ENCODE measurements around the gene OIP5. TPM values are rescaled to one million over a fixed set of nuclear protein-coding genes. Genes with fewer than 3 reads are reported as not detected.

Gene OIP5
- 0.62 and 1.4 TPM in 2 replicates for total RNA-seq

DNA sequence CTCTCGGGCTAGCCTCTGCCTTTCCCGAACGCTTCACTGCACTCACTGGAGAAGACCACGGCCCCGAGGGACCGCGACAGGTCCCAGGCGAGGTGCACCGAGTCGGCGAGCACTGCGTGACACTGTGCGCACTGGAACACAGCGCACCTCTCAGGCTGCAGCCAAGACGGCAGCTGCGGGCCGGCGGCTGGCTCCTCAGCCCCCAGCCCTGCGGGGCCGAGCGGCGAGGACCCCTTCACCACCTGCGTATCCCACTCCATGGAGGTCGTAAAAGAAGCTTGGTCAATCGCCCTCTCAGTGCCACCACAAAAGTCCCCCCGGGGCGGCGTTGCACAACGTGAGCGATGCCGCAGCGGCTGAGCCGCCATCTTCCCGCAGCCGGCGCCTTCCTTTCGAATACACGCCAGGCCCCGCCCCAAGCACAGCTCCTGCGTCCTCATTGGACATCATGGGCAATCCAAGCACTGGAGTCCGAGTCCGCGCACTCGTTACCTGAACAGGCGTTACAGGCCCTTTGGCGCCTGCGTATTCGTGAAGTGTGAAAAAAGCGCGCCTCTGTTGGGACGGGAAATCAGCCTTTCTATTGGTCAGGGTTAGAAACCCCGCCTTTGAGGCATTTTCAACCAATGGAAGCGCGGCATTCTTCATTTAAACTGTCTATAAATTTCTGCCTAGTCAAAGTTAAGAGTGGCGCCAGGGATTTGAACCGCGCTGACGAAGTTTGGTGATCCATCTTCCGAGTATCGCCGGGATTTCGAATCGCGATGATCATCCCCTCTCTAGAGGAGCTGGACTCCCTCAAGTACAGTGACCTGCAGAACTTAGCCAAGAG lies at the start of gene OIP5, which contains the start of gene NUSAP1:
Gene OIP5, minus strand, starts transcription at position 398 of the 832 bp plus-strand sequence. Its CDS starts 30 bp downstream, at position 368.
Gene NUSAP1, plus strand, starts transcription at position 688 of the 832 bp plus-strand sequence. Its CDS starts 77 bp downstream, at position 765.
- intact Hi-C loops (cut with micrococcal nuclease), result loop anchor here (1.0 to 2.0 kb wide), 10 partner anchors 41 to 768 kb away; partner anchors contain the start of genes CCDC32, CHP1, MGA and NDUFAF1

GRCh38 chr15:41377978-41378377 lies 45.6 kb upstream of the OIP5 start:
- H3K4me1 Mint-ChIP-seq, result no peaks in the 10 kb centered on the region
- CTCF ChIA-PET, result no interaction called here
- intact Hi-C loops (cut with micrococcal nuclease), result no loop called here
- H3K9me3 Mint-ChIP-seq, result no peaks in the 10 kb centered on the region
- no peak overlapping the region for H3K27ac Mint-ChIP-seq
- no peak overlapping the region for H3K4me3 Mint-ChIP-seq
- POLR2A ChIA-PET, result interaction anchor here (0.6 kb wide), 1 partner anchor 86 kb away, joined by 3 read pairs; no protein-coding TSS in a partner anchor
- DNase-seq (no peak), ATAC-seq (ENCODE audit: low read depth) (no peak)
- TF ChIP-seq CTCF (IDR thresholded peaks at IDR 0.05), result no peak
- no peaks in the 10 kb centered on the region for H3K27me3 Mint-ChIP-seq
- peaks cover 7% of the 10 kb centered on the region for H3K36me3 Mint-ChIP-seq (ENCODE audit: low read depth)

More for the DNA sequence above, at the start of gene OIP5, which contains the start of gene NUSAP1:
- Mint-ChIP-seq H3K27me3 (no peaks in the 10 kb centered on the region), H3K27ac (peak within 1 kb of the TSS; percentile 97), H3K4me3 (peak within 1 kb of the TSS; percentile 100), H3K36me3 (ENCODE audit: low read depth) (peaks cover 9% of the 10 kb centered on the region), H3K9me3 (no peaks in the 10 kb centered on the region), H3K4me1 (peaks cover 31% of the 10 kb centered on the region)
- CTCF ChIA-PET, result interaction anchor here (0.8 to 1.6 kb wide), 5 partner anchors 45 to 428 kb away, joined by 3 to 7 read pairs (median 3); partner anchors contain the start of genes CHP1 and EXD1
- DNase-seq, result peak; percentile 88
- no peak for TF ChIP-seq CTCF (IDR thresholded peaks at IDR 0.05)
- peak; percentile 94 for ATAC-seq (ENCODE audit: low read depth)
- POLR2A ChIA-PET, result interaction anchor here (0.5 to 2.5 kb wide), 12 partner anchors 9 to 462 kb away, joined by 3 to 24 read pairs (median 4); partner anchors contain the start of genes CHP1, EXD1 and INO80

DNA sequence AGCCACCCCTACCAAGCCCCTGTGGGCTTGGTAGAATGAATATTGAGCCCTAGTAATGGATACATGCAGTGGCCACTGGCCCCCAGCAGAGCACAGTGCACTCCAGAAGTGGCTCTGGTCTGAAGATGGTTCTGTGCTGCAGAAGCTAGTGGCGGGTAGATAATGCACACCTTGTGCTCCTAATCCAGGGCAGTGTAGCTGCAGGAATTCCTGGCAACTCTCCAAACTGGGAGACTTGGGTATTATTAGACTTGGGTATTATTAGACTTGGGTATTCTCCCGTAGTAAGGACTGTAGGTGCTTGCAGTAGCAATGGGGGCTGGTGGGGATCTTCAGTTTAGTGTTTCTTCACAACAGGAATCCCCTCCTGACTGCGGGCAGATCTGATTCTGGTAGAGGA lies 35.0 kb upstream of the OIP5 start:
- ATAC-seq (ENCODE audit: low read depth) (no peak), DNase-seq (no peak)
- intact Hi-C loops (cut with micrococcal nuclease), result no loop called here
- TF ChIP-seq CTCF (IDR thresholded peaks at IDR 0.05), result no peak
- no peak overlapping the region for H3K4me3 Mint-ChIP-seq
- ChIA-PET POLR2A (no interaction called here), CTCF (no interaction called here)
- peaks cover 4% of the 10 kb centered on the region for H3K36me3 Mint-ChIP-seq (ENCODE audit: low read depth)
- H3K9me3 Mint-ChIP-seq, result no peaks in the 10 kb centered on the region
- no peak overlapping the region for H3K27ac Mint-ChIP-seq
- H3K4me1 Mint-ChIP-seq, result no peaks in the 10 kb centered on the region
- no peaks in the 10 kb centered on the region for H3K27me3 Mint-ChIP-seq

DNA sequence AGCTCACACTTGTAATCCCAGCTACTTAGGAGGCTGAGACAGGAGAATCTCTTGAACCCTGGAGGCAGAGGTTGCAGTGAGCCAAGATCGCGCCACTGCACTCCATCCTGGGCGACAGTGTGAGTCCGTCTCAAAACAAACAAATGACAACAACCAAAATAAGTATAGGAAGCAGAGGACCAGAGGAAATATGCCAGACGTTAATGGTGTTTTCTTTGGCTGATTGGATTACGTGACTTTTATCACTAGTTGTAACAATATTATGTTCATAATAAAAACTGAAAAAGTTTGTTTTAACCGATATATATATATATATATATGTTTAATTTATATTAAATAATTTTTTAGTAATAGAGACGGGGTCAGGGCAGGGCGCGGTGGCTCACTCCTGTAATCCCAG lies 22.0 kb upstream of the OIP5 start:
- no peak overlapping the region for H3K27ac Mint-ChIP-seq
- ChIA-PET POLR2A (no interaction called here), CTCF (no interaction called here)
- no peak for TF ChIP-seq CTCF (IDR thresholded peaks at IDR 0.05)
- intact Hi-C loops (cut with micrococcal nuclease), result no loop called here
- no peak overlapping the region for H3K4me3 Mint-ChIP-seq
- peaks cover 11% of the 10 kb centered on the region for H3K36me3 Mint-ChIP-seq (ENCODE audit: low read depth)
- DNase-seq (no peak), ATAC-seq (ENCODE audit: low read depth) (no peak)
- H3K9me3 Mint-ChIP-seq, result no peaks in the 10 kb centered on the region
- H3K4me1 Mint-ChIP-seq, result no peaks in the 10 kb centered on the region
- no peaks in the 10 kb centered on the region for H3K27me3 Mint-ChIP-seq

DNA sequence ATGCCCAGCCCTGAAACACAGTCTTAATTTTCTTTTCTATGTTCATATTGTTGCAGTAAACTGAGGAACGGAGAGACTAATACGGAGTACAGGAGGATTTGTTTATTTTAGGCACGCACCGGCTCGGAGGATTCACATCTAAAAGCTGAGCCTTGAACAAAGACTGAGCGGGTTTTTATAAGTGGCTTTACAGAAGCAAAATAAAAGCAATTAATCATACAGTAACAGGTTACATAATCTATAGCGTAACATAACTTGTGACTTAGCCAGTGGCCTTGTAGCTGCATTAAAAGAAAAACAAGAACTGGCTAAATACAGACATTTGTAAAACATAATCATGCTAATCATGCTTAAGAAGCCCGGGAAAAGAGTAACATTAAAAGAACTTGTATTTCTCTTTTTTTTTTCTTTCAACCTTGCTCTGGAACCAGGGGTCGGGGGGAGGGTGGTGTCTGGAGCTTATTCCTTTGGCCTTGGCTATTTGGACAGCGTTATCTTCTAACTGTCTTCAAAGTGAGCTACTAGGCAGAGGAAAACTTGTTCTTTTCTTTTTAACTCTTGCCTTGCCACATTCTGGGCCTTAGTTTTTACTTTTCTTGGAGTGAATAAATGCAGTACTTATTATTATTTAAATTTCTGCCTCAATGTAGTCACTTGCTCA lies 17.8 kb upstream of the OIP5 start:
- ATAC-seq (ENCODE audit: low read depth) (no peak), DNase-seq (no peak)
- ChIA-PET POLR2A (interaction anchor here (1.1 kb wide), 1 partner anchor 51 kb away, joined by 3 read pairs; no protein-coding TSS in a partner anchor), CTCF (no interaction called here)
- Mint-ChIP-seq H3K27ac (no peak overlapping the region), H3K4me1 (no peaks in the 10 kb centered on the region), H3K36me3 (ENCODE audit: low read depth) (peaks cover 8% of the 10 kb centered on the region), H3K27me3 (no peaks in the 10 kb centered on the region), H3K9me3 (no peaks in the 10 kb centered on the region), H3K4me3 (no peak overlapping the region)
- intact Hi-C loops (cut with micrococcal nuclease), result no loop called here
- TF ChIP-seq CTCF (IDR thresholded peaks at IDR 0.05), result no peak
